OCI-LY1 (cell line): ENCODE data around the gene CMTM8.

Experiments used
- EZH2 ChIP-seq: fragments of 200-600 bp; sonication (generic), shearing (Covaris generic); IDR thresholded peaks from 2 replicates; pipeline ENCODE4 v1.8.0; 2017; ENCODE audit warnings: borderline replicate concordance, mixed run types, mild to moderate bottlenecking, antibody characterized with exemption, low read length, moderate library complexity, mixed read lengths
- TF ChIP-seq, protein P1 (sequence below): fragments of 200-600 bp; sonication (generic), shearing (Covaris generic); IDR thresholded peaks from 2 replicates; pipeline ENCODE4 v1.5.1; 2017; ENCODE audit warnings: mild to moderate bottlenecking, antibody characterized with exemption, low read length, moderate library complexity, mixed read lengths

DNA sequence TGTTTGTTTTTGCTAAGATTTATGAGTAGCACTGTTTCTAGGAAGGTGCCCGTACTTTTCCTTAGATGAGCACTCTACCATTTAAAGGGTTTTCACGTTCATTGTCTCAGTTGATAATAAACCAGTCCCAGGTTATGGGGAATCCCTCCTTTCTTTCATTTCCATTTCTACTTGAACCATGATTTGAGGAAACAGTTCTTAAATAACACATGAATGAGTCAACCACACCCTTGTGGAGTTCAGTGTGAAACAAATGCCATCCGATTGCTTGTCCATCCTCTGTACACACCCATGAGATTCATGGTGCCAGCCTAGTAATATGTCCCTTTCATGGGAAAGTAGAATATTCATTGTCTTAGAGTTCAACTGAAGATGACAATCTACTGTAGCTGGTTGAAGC lies 23.1 kb downstream of the CMTM8 start:
- TF ChIP-seq EZH2: no peak
- TF ChIP-seq, protein P1, sequence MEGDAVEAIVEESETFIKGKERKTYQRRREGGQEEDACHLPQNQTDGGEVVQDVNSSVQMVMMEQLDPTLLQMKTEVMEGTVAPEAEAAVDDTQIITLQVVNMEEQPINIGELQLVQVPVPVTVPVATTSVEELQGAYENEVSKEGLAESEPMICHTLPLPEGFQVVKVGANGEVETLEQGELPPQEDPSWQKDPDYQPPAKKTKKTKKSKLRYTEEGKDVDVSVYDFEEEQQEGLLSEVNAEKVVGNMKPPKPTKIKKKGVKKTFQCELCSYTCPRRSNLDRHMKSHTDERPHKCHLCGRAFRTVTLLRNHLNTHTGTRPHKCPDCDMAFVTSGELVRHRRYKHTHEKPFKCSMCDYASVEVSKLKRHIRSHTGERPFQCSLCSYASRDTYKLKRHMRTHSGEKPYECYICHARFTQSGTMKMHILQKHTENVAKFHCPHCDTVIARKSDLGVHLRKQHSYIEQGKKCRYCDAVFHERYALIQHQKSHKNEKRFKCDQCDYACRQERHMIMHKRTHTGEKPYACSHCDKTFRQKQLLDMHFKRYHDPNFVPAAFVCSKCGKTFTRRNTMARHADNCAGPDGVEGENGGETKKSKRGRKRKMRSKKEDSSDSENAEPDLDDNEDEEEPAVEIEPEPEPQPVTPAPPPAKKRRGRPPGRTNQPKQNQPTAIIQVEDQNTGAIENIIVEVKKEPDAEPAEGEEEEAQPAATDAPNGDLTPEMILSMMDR: no peak
